NCI-H146 treated with DMSO at 0.1 percent for 48 hours (cell line): ENCODE results near the gene HIVEP3.

Source experiments
- DNase-seq: peaks from one replicate; lab custom pipeline; 2025; ENCODE audit not compliant: unreplicated experiment; lab: John Stamatoyannopoulos, UW

Gene HIVEP3

GRCh38 chr1:41716188-41717130 is 202.3 kb downstream of the HIVEP3 start:
- no peak for DNase-seq

- DNase-seq = no peak
Measured at GRCh38 chr1:41715441-41716095, 203.2 kb downstream of the HIVEP3 start.

- DNase-seq = no peak
Measured at GRCh38 chr1:41714638-41715389, 203.9 kb downstream of the HIVEP3 start.

DNA sequence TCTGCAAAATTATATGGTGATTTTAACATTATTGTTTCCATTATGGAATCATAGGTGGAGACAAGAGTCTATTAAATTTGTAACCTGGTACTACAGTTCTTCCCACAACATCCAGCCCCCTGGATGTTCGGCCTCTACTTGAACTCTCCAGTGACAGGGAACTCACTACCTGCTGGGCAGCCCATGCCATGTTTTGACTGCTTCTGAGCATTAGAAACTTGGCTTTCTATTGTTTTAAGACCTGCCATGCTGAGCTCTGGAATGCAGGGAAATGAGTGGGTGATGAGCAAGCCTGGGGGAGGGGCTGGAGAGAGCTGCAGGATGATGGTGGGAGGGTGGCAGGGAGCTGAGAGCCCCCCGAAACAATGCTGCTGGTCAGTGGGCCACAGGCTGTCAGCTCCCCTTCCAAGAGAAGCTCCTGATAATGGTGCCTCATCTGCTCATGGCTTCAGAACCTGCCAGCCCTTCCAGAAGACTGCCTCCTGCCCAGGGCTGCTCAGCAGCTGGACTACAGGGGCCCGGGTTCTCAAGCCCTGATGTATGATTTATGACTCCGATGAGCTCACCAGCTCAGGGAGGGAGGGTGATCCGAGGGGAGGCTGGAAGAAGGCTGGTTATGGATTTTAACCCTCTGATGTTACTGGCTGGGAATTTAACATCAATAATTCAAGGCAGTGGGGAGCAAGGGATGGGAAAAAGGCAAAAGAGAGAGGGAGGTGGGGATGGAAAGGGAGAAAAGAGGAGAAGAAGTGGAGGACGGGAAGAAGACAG is 205.0 kb downstream of the HIVEP3 start:
- no peak for DNase-seq

DNA sequence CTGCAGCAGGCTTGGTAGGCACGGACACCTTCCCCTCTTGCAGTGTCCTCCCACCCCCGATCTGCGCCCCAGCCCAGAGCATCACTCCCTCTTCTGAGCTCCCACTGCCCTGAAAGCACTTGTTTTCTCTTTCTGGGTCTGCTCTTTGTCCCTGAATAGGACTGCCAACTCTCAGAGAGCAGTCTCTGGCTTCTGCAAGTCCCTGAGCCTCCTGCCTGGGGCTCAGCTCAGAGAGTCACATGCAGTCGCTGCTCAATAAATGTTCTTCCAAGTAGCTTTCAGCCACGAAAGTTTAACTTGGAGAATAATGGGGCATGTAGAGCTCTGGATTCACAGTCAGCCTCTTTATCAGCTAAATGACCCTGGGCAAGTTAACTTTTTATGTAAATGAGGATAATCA is 205.6 kb downstream of the HIVEP3 start:
- DNase-seq = no peak

- no peak for DNase-seq
Measured at GRCh38 chr1:41712695-41713094, 206.0 kb downstream of the HIVEP3 start.

- no peak for DNase-seq
Measured at GRCh38 chr1:41712081-41712480, 206.6 kb downstream of the HIVEP3 start.

DNA sequence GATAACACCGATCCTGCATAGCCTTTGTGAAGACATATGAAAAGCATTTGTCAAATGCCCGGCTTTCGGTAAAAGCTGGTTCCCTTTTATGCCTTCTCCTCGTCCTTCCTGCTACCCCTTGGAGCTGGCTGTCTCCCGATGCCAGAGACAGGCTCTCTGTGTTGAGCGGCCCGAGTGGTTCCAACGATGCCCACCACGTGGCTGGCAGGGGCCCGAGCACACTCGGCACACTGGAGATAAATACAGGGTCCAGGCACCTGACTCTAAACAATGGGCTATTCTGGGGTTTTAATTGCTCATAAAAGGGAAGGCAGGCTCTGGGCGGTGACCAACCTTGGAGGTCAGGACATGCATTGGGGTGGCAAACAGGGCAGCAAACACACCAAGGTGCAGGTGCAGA is 207.1 kb downstream of the HIVEP3 start:
- no peak for DNase-seq

- DNase-seq = no peak
Measured at GRCh38 chr1:41710980-41711379, 207.7 kb downstream of the HIVEP3 start.

DNA sequence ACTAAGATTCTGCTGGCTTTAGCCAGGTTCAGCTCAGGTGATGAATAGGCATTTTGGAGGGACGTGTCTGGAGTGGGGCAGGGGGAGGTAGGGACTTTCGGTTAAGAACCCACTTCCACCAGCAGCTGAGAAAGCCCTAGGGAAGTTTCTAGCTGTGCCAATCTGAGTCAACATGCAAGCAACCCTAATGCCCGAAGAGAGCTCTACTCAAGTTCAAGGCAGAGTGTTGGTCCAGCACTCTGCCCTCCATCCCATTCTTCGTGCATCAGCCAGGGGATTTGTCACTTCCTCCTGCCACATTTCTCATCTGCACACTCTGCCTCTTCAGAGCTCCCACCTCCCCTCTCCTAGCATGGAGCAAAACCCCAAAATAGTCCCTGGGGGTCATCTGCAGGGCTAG is 208.8 kb downstream of the HIVEP3 start:
- DNase-seq = no peak

DNA sequence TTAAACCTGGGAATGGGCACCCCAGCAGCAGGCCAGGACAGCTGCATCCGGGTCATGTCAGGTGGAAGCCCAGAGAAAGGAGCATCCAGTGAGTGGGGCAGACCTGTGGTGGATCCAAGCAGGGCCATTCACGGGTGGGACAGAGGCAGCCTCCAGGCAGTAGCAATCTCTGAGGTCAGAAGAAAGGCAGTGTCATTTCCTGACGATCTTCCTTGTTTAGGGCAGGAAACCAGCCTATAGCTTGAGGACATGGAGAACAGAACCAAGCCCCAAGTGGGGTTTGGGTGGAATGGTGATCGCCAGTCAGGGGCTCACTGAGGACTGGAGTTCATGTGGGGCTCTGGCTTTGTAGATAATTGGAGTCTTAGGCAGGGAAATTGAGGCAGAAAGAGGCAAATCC is 209.4 kb downstream of the HIVEP3 start:
- no peak for DNase-seq

- no peak for DNase-seq
Measured at GRCh38 chr1:41708332-41708731, 210.4 kb downstream of the HIVEP3 start.

DNA sequence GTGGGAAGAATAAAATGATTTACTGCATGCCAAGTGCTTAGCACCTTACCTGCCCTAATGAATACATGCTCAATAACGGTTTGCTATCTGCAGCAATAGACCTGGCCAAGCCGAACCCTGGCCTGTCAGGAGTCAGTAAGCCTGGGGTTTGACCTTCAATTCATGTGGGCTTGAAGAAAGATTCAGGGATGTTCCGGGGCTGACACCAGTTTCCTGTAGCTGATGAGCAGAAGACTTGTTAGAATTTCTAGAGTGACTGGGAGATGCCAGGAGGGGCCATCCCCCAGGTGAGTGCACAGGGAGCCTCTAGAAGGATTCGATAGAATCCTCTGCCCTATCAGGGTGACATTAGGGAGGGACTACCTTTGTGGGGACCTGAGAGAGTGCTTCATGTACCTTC is 210.9 kb downstream of the HIVEP3 start:
- no peak for DNase-seq

DNA sequence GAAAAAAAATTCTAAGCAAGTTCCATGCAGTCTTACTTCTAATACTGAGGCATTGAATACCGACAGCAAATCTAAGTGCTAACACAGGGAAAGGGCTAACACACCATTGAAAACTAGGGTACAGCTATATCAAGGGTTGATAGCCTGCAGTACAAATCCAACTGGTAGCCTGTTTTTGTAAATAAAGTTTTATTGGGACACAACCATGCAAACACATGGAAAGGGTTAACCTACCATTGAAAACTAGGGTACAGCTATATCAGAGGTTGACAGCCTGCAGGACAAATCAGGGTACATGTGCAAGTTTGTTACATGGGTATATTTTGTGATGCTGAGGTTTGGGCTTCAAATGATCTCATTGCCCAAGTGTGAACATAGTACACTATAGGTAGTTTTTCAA is 212.9 kb downstream of the HIVEP3 start:
- DNase-seq = no peak

- no peak for DNase-seq
Measured at GRCh38 chr1:41704196-41704595, 214.5 kb downstream of the HIVEP3 start.

DNA sequence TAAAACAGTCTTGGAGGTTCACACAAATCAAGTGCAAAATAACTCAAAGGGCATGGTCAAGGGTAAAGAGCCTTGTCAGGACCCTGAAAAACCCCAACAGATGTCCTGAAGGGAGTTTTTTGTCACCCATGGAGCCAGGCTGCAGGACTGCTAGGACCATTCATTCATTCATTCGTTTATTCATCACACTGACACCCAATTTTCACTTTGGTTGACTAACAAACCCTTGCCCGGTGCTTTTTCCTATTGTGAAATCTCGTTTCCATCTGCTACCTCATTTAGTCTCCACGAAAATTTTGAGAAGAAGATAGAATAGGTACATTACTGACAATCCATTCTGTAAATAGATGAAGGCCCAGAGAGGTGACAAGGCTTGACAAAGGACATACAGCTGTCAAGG is 216.0 kb downstream of the HIVEP3 start:
- DNase-seq = no peak

GRCh38 chr1:41700986-41701535 is 217.7 kb downstream of the HIVEP3 start:
- no peak for DNase-seq

DNA sequence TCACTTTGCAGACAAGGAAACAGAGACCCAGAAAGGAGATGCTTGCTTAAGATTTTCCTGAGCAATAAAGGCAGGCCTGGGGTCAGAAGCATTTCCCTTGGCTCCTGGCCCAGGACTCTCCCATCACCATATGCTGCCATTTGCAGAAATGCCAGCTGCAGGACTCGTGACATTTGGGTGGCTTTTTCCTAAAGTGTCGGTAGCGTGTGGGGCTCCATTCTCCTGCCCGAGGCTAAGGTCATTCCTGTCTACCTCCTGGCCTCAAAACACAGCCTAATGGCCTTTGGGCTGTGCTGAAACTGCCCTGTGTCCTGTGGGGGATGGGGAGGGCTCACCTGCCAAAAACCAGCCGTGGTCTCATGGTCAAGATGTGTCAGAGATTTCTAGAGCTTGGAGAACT is 218.1 kb downstream of the HIVEP3 start:
- DNase-seq = no peak

DNA sequence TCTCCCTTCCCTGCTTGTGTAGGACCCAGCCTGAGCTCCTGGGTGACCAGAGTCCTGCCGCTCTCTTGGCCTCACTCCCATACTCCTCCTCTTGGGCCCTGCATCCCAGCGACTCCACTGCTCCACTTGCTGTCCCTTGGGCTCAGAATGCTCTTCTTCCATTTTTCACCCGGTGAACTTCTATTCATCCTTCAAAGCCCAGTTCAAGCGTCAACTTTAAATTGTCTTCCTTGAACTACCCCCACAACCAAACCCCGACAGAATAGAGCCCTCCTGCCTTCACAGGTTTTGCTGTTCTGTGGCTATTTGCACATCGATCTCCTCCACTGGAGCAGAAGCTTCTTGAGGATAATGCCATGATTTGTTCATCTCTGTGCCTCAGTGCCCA is 218.9 kb downstream of the HIVEP3 start:
- DNase-seq = no peak

DNA sequence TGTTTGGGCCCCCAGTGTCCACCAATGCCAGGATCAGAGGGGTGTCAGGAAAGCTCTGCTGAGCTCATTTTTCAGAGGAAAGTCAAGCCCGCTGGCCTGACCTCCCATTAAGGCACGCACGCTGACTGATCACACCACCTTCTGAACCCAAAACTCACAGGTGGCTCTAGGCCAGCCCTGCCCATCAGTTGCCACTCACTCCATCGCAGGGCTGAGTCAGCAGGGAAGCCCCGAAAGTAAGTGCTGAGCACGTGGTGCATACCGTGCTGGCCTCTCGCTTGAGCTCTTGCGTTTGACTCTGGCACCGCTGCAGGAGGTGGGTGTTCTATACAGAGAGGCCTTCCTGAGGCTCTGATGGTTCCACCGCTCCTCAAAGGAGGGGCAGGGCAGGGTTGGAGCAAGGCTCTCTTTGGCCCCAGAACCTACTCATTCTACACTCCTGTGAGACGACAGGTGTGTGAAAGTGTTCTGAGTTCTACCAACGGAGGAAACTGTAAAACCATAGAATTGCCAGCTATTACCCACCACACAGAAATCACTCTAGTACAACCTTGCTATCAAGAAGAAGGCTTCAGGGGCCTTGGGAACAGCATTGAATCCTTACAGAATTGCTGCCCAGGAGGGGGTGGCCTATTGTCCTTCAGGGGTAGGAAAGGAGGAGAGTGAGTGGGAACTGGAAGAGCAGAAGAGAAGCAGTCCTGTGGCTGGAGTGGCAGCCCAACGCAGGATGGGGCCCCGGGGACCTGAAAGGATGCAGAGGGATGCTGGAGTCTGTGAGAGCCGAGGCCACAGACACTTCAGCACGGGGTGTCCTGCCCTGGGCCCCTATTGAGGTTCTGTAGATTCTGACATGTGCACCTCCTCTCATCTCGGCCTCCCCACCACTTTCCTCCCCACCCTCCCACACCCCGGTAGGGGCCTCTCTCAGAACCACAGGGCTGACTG is 219.5 kb downstream of the HIVEP3 start:
- no peak for DNase-seq
